Measurements from ENCODE around the gene PGGHG.

GRCh38 chr11:303363-303762 is 14.4 kb downstream of the PGGHG start:
- TF ChIP-seq CTCF (IDR thresholded peaks at IDR 0.05), result no peak
- TF ChIP-seq EP300 (IDR thresholded peaks at IDR 0.05), result no peak
- no peak for TF ChIP-seq POLR2A (IDR thresholded peaks at IDR 0.05)
- TF ChIP-seq POLR2AphosphoS5 (IDR thresholded peaks at IDR 0.05), result no peak

Measured in stomach (tissue), 4 donors.